Neural progenitor cell (in vitro differentiated cells): ENCODE data around the gene PUM2. TPM values are rescaled to one million over a fixed set of nuclear protein-coding genes. Genes with fewer than 3 reads are reported as not detected.

ENCODE experiments used
- DNase-seq: peaks from one replicate; pipeline ENCODE4 v3.0.0-alpha.2; 2016; ENCODE audit warnings: low spot score
- H2AFZ ChIP-seq: fragments of 200-600 bp; sonication (generic); replicated peaks from 2 replicates; pipeline ENCODE4 v1.6.1; 2016; ENCODE audit warnings: antibody characterized with exemption
- H3F3A ChIP-seq: fragments of 200-600 bp; sonication (generic); 2 replicates; pipeline ENCODE4 v1.6.1; 2016; ENCODE audit warnings: antibody characterized with exemption, low read depth
- H3K27ac ChIP-seq: fragments of 200-600 bp; sonication (generic); 2 replicates; pipeline ENCODE4 v1.5.1; 2016; ENCODE audit warnings: mild to moderate bottlenecking
- H3K27me3 ChIP-seq: fragments of 200-600 bp; sonication (generic); 2 replicates; pipeline ENCODE4 v1.6.1; 2016; ENCODE audit warnings: mild to moderate bottlenecking, moderate library complexity
- H3K36me3 ChIP-seq: fragments of 200-600 bp; sonication (generic); 2 replicates; pipeline ENCODE4 v1.5.1; 2016
- H3K4me1 ChIP-seq: fragments of 200-600 bp; sonication (generic); 2 replicates; pipeline ENCODE4 v1.6.1; 2016; ENCODE audit warnings: mixed run types
- H3K4me2 ChIP-seq: fragments of 200-600 bp; sonication (generic); 2 replicates; pipeline ENCODE4 v1.6.1; 2016
- H3K4me3 ChIP-seq: fragments of 200-600 bp; sonication (generic); 2 replicates; pipeline ENCODE4 v1.5.1; 2016
- H3K79me2 ChIP-seq: fragments of 200-600 bp; sonication (generic); 2 replicates; pipeline ENCODE4 v1.6.1; 2016; ENCODE audit warnings: low read depth
- H3K9ac ChIP-seq: fragments of 200-600 bp; sonication (generic); 2 replicates; pipeline ENCODE4 v1.6.1; 2016
- H3K9me3 ChIP-seq: fragments of 200-600 bp; sonication (generic); 2 replicates; pipeline ENCODE4 v1.5.1; 2016; ENCODE audit warnings: low read depth
- H4K20me1 ChIP-seq: fragments of 200-600 bp; sonication (generic); 2 replicates; pipeline ENCODE4 v1.6.1; 2016; ENCODE audit warnings: low read depth
- H3K27ac Mint-ChIP-seq: 3 replicates; pipeline ENCODE4 v1.8.0; 2021; ENCODE audit warnings: mixed read lengths
- H3K27me3 Mint-ChIP-seq: 2 replicates; pipeline ENCODE4 v1.8.0; 2022; ENCODE audit warnings: low read depth, mild to moderate bottlenecking, inconsistent platforms, moderate library complexity, mixed read lengths; ENCODE audit not compliant: insufficient read depth
- H3K36me3 Mint-ChIP-seq: 3 replicates; pipeline ENCODE4 v1.8.0; 2021; ENCODE audit warnings: mixed read lengths
- H3K4me1 Mint-ChIP-seq: 3 replicates; pipeline ENCODE4 v1.8.0; 2021; ENCODE audit warnings: mixed read lengths
- H3K4me3 Mint-ChIP-seq: 3 replicates; pipeline ENCODE4 v1.8.0; 2021; ENCODE audit warnings: mild to moderate bottlenecking, moderate library complexity, mixed read lengths
- H3K9me3 Mint-ChIP-seq: 3 replicates; pipeline ENCODE4 v1.8.0; 2020; ENCODE audit warnings: mixed read lengths
- EZH2 ChIP-seq: fragments of 200-600 bp; sonication (generic); IDR thresholded peaks from 2 replicates; pipeline ENCODE4 v1.6.1; 2017; ENCODE audit warnings: antibody characterized with exemption, mild to moderate bottlenecking, moderate library complexity
- EZH2phosphoT487 ChIP-seq: fragments of 200-600 bp; sonication (generic); IDR thresholded peaks from 2 replicates; pipeline ENCODE4 v1.6.1; 2017; ENCODE audit warnings: antibody characterized with exemption
- total RNA-seq: library from RNA; depleted of rRNA; stranded (reverse); fragments of >200 nt; gene quantifications from 2 replicates; pipeline ENCODE4 v1.2.3, GENCODE V29; 2015; ENCODE audit warnings: low replicate concordance
- TF ChIP-seq, protein P1 (sequence below): fragments of 200-600 bp; sonication (generic); IDR thresholded peaks from 2 replicates; pipeline ENCODE4 v1.5.1; 2017; ENCODE audit warnings: antibody characterized with exemption, mild to moderate bottlenecking

Gene PUM2
- total RNA-seq, 1 donor from 2014 or later, result 88.4 TPM

DNA sequence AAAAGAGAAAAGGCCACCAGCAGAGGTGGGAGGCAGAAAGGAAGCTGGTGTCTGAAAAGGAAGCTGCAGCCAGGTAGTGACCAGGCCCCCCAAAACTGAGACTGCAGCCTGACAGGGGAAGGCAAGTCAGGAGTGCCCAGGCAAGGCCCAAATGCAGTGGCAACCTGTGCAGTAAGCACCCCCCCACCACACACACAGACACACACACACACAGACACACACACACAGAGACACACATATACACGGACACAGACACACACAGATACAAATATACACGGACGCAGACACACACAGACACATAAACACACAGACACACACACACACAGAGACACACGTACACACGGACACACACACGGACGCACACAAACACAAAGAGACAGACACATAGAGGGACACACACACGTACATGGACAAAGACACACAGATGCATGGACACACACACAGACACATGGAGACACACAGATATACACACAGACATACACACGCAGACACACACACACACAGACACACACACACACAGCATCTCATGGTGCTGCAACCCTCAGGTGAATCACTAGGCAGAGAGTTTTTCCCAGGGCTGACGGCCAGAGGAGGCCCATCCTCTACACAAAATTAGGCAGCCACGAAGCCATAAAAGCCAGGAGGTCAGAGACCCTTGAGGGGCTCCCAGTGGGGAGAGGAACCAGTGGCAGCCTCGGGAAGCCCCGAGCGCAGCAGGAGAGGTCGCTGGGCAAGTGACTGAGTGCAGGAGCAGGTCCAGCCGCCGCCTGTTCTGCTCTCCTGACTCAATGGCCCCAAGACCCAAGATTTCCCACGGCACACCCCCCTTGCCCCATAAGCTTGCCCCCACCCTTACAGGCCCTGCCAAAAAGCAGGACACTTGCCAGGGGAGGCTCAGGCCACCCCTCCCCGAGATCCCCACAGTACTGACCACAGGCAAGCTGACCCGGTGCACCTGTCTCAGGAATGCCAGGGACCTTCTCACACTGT, 132.0 kb downstream of the PUM2 start:
- Mint-ChIP-seq H3K9me3 (no peaks in the 10 kb centered on the region), H3K27me3 (peaks cover 8% of the 10 kb centered on the region), H3K4me1 (peaks cover 50% of the 10 kb centered on the region), H3K4me3 (peak overlapping the region; percentile 36), H3K27ac (peak overlapping the region; percentile 21), H3K36me3 (peaks cover 4% of the 10 kb centered on the region)
- H4K20me1 ChIP-seq, result peaks cover 95% of the 10 kb centered on the region
- no peaks in the 10 kb centered on the region for H3K9me3 ChIP-seq
- no peak overlapping the region for H3K27ac ChIP-seq
- no peak overlapping the region for H3K4me3 ChIP-seq
- no peak for DNase-seq
- peaks cover 99% of the 10 kb centered on the region for H3K79me2 ChIP-seq
- H3K27me3 ChIP-seq, result no peaks in the 10 kb centered on the region
- no peaks in the 10 kb centered on the region for H3K36me3 ChIP-seq
- H3F3A ChIP-seq, result peaks cover 11% of the 10 kb centered on the region
- TF ChIP-seq, protein P1, sequence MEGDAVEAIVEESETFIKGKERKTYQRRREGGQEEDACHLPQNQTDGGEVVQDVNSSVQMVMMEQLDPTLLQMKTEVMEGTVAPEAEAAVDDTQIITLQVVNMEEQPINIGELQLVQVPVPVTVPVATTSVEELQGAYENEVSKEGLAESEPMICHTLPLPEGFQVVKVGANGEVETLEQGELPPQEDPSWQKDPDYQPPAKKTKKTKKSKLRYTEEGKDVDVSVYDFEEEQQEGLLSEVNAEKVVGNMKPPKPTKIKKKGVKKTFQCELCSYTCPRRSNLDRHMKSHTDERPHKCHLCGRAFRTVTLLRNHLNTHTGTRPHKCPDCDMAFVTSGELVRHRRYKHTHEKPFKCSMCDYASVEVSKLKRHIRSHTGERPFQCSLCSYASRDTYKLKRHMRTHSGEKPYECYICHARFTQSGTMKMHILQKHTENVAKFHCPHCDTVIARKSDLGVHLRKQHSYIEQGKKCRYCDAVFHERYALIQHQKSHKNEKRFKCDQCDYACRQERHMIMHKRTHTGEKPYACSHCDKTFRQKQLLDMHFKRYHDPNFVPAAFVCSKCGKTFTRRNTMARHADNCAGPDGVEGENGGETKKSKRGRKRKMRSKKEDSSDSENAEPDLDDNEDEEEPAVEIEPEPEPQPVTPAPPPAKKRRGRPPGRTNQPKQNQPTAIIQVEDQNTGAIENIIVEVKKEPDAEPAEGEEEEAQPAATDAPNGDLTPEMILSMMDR, result no peak
- TF ChIP-seq EZH2phosphoT487 (no peak), EZH2 (no peak)
- no peak overlapping the region for H2AFZ ChIP-seq
- peaks cover 37% of the 10 kb centered on the region for H3K4me1 ChIP-seq
- H3K9ac ChIP-seq, result no peak overlapping the region
- H3K4me2 ChIP-seq, result no peak overlapping the region

DNA sequence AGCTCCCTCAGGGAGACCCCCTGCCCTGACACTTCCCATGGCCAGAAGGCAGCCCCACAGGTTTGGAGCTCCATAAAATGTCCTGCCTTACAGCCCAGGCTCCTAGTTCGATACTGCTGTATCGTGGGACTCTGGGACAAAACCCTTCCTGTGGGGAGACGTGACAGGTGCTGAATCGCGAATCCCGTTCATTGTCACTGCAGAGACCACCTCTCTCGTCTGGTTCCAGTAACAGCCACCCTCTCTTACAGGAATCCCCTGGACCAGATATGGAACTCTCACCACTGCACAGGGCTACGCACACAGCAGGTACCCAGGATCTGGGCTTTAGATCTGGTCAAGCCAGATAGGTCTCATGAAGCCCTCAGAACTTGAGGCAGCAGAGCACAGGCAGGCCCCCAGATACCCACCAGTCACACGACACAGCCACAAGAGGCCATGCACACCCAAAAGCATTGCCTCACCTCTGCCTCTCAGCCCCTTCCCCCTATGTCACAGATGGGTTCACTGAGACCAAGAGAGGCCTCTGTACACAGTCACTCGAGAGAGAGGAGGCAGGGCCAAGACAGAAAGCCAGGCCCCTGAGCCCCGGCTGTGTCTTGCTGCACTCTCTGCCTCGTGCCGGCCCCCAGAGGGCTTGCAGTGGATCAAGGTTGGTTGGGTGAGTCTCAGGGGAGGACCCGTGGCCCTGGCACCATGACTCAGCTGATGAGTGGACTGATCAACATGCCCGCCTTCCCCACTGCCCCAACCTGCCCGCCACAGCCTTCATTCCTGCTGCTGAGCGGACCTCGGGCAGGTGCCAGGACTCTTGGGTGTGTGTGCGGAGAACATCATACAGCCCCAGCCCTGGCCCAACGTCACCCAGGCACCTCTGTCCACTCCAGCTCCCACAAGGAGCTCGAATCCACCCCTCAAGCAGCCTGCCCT, 133.3 kb downstream of the PUM2 start:
- Mint-ChIP-seq H3K27me3 (peaks cover 8% of the 10 kb centered on the region), H3K4me3 (peak overlapping the region; percentile 36), H3K27ac (no peak overlapping the region), H3K9me3 (no peaks in the 10 kb centered on the region), H3K36me3 (peaks cover 4% of the 10 kb centered on the region), H3K4me1 (peaks cover 46% of the 10 kb centered on the region)
- Histone ChIP-seq H3K4me2 (no peak overlapping the region), H3K27ac (no peak overlapping the region), H3K9me3 (no peaks in the 10 kb centered on the region), H3K4me3 (no peak overlapping the region), H3K27me3 (no peaks in the 10 kb centered on the region), H3F3A (peaks cover 3% of the 10 kb centered on the region), H3K4me1 (peaks cover 33% of the 10 kb centered on the region), H4K20me1 (peaks cover 100% of the 10 kb centered on the region), H2AFZ (no peak overlapping the region), H3K9ac (no peak overlapping the region), H3K79me2 (peaks cover 97% of the 10 kb centered on the region), H3K36me3 (no peaks in the 10 kb centered on the region)
- no peak for TF ChIP-seq EZH2
- TF ChIP-seq, protein P1, result no peak
- TF ChIP-seq EZH2phosphoT487, result no peak
- DNase-seq, result no peak

- peaks cover 24% of the 10 kb centered on the region for H3K4me1 ChIP-seq
- Mint-ChIP-seq H3K36me3 (peaks cover 4% of the 10 kb centered on the region), H3K4me1 (peaks cover 41% of the 10 kb centered on the region), H3K27me3 (peaks cover 8% of the 10 kb centered on the region), H3K9me3 (no peaks in the 10 kb centered on the region), H3K27ac (no peak overlapping the region), H3K4me3 (no peak overlapping the region)
- H3K4me3 ChIP-seq, result no peak overlapping the region
- H3K27me3 ChIP-seq, result no peaks in the 10 kb centered on the region
- no peak overlapping the region for H3K27ac ChIP-seq
- no peak overlapping the region for H3K4me2 ChIP-seq
- peaks cover 3% of the 10 kb centered on the region for H3F3A ChIP-seq
- H2AFZ ChIP-seq, result no peak overlapping the region
- no peak for DNase-seq
- H4K20me1 ChIP-seq, result peaks cover 100% of the 10 kb centered on the region
- TF ChIP-seq, protein P1, result no peak
- TF ChIP-seq EZH2 (no peak), EZH2phosphoT487 (no peak)
- no peaks in the 10 kb centered on the region for H3K9me3 ChIP-seq
- peaks cover 94% of the 10 kb centered on the region for H3K79me2 ChIP-seq
- no peaks in the 10 kb centered on the region for H3K36me3 ChIP-seq
- no peak overlapping the region for H3K9ac ChIP-seq
Observed at GRCh38 chr2:20216130-20217025, 134.3 kb downstream of the PUM2 start.
